Measurements from ENCODE around the gene VSIG10. TPM values are rescaled to one million over a fixed set of nuclear protein-coding genes. Genes with fewer than 3 reads are reported as not detected.
A peak's percentile ranks its signal among the peaks of the same experiment; 100 is the strongest.

Gene VSIG10
- total RNA-seq, 1 donor: 24.5 TPM

DNA sequence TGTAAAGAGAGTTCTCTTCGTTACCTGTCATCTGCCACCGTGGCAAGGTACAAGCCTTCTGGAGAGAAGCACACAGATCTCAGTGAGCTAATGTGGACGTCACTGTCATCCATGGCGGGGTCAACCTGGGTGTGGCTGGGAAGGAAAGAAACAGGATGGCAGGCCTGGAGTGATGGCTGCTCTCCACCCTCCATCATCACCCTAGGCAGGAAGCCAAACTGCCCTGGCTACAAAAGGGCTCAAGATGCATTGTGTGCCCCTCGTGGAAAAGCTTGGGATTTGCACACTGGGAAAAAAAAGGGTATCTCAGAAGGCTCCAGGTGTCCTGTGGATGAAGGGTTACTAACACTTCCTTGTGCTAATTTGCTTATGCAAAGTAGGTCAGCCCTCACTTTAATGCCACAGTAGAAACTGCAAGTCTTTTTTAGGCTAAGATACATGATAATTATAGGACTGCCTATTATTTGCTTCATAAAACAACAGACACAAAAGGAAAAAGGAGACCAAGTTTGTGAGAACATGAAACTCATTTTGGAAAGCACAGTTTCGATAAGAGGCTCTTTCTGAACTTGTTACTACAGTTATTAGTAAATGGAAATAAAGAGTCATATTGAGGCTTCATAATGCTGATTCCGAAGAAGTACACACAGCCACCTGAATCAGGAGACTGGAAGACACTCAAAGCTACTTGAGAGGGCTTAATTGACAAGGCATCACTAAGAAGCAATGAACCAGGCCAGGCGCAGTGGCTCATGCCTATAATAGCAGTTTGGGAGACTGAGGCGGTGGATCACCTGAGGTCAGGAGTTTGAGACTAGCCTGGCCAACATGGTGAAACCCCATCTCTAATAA, 68.4 kb downstream of the VSIG10 start:
- TF ChIP-seq, protein P1, sequence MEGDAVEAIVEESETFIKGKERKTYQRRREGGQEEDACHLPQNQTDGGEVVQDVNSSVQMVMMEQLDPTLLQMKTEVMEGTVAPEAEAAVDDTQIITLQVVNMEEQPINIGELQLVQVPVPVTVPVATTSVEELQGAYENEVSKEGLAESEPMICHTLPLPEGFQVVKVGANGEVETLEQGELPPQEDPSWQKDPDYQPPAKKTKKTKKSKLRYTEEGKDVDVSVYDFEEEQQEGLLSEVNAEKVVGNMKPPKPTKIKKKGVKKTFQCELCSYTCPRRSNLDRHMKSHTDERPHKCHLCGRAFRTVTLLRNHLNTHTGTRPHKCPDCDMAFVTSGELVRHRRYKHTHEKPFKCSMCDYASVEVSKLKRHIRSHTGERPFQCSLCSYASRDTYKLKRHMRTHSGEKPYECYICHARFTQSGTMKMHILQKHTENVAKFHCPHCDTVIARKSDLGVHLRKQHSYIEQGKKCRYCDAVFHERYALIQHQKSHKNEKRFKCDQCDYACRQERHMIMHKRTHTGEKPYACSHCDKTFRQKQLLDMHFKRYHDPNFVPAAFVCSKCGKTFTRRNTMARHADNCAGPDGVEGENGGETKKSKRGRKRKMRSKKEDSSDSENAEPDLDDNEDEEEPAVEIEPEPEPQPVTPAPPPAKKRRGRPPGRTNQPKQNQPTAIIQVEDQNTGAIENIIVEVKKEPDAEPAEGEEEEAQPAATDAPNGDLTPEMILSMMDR (IDR thresholded peaks at IDR 0.05; ENCODE audit: insufficient read depth, low read length): peak; percentile 35
- DNase-seq (ENCODE audit: low read depth): peak; percentile 45
- no peak overlapping the region for H3K4me3 ChIP-seq (ENCODE audit: low read depth, low read length)

DNA sequence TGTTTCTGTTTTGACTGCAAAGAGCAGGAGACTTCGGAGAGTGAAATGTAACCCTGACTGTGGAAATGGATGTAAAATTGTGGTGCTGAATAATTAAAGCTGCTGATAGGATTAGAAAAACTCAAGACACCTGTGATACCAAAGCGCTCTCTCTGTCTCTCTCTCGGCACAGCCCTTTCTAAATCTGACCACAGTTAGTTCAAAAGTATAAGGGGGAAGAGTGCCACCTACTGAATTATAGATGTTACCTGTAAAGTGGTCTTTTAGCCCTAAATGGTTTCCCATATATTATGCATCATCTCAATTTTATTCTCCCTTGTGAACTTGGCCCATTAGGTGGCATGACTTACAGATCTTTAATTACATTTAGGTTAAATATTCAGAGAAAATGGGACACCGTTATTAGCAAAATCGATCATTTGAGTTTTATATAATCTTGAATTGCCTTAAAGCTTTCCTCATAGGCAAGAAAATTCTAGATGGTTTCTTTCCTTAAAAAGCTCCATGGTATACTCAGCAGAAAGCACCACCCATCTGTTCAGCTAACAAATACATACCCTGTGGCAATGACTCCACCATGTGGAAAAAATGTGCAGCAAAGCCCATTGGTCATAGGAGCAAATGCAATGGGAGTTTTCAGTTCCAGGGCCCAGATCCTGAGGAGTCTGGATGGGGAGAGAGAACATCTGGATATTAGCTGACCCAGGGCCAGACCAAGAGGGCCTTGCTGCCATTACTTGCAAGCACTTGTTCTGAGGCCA, 69.2 kb downstream of the VSIG10 start:
- DNase-seq (ENCODE audit: low read depth): peak; percentile 77
- H3K4me3 ChIP-seq (ENCODE audit: low read depth, low read length): no peak overlapping the region
- TF ChIP-seq, protein P1 (IDR thresholded peaks at IDR 0.05; ENCODE audit: insufficient read depth, low read length): peak; percentile 59

DNA sequence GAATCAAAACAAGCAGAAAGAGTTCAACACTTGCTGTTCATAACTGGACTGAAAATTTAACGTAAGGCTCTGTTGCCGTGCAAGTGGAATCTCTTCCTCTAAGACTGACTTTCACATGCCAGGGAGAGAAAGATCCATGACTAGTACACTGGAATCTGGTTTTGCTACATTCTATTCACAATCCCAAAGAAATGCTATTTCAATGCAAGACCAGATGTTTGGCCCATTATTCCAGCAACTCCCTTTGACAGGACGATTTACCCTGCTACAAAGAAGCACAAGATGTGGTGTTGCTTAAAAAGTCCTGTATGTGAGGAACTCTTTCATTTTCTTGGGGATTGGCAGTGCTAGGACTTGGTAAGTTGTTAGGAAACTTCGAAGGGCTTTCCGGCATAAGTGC, 69.9 kb downstream of the VSIG10 start:
- TF ChIP-seq, protein P1 (IDR thresholded peaks at IDR 0.05; ENCODE audit: insufficient read depth, low read length): no peak
- H3K4me3 ChIP-seq (ENCODE audit: low read depth, low read length): no peak overlapping the region
- peak; percentile 42 for DNase-seq (ENCODE audit: low read depth)

DNA sequence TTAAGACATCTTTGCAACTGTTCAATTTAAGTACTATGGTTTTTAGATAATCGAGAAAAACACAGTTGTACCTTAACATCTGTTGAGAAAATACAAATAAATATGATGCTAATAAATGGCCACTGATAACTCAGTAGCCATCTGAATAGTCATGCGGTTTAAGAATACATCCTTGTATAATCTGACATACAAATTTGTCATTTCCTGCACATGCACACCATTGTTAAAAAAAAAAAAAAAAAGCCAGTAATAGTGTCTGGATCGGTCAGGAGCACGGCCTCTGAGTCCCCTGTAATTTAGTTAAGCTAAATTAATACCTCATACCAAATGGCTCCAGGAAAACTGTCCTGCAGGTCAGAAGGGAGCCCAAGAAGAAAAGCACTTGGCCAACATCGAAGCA, 70.5 kb downstream of the VSIG10 start:
- no peak overlapping the region for H3K4me3 ChIP-seq (ENCODE audit: low read depth, low read length)
- no peak for DNase-seq (ENCODE audit: low read depth)
- TF ChIP-seq, protein P1 (IDR thresholded peaks at IDR 0.05; ENCODE audit: insufficient read depth, low read length): no peak

DNA sequence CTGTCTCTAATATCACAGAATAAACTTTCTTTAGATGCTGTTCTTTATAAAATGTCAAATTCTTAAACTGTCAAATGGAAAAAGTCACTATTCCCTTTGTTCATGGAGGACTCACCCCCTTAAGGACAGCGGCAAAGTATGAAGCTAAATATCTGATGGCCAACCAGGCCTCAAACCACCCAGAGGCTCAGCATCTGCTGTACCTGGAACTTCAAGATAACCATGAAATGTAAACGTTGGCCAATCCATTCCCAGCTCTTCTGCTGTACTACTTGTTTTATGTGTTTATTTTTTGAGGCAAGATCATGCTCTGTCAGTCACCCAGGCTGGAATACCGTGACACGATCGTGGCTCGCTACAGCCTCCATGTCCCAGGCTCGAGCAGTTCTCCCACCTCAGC, 71.6 kb downstream of the VSIG10 start:
- H3K4me3 ChIP-seq (ENCODE audit: low read depth, low read length): no peak overlapping the region
- TF ChIP-seq, protein P1 (IDR thresholded peaks at IDR 0.05; ENCODE audit: insufficient read depth, low read length): no peak
- no peak for DNase-seq (ENCODE audit: low read depth)

DNA sequence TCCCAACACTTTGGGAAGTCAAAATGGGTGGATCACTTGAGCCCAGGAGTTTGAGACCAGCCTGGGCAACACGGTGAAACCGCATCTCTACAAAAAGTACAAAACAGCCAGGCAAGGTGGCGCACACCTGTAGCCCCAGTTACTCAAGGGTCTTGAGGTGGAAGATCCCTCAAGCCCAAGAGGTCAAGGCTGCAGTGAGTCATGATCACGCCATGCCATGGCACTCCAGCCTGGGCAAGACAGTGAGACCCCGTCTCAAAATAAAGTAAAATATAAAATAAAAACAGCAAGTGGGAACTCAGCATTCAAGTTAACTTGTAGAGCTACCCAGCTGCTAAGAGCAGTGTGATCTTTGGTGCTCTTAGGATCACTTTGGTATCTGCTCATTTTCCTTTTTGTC, 74.6 kb downstream of the VSIG10 start:
- no peak for DNase-seq (ENCODE audit: low read depth)
- TF ChIP-seq, protein P1 (IDR thresholded peaks at IDR 0.05; ENCODE audit: insufficient read depth, low read length): no peak
- H3K4me3 ChIP-seq (ENCODE audit: low read depth, low read length): no peak overlapping the region

All from fibroblast of the aortic adventitia (primary cell).